DMS53 (cell line): ENCODE data around the gene TCFL5.

Source experiments
- DNase-seq: peaks from one replicate; lab custom pipeline; 2025; lab: John Stamatoyannopoulos, UW

TCFL5 gene

GRCh38 chr20:62834967-62835730 is 26.5 kb downstream of the TCFL5 start:
- no peak for DNase-seq

- DNase-seq, result no peak
Observed at GRCh38 chr20:62832951-62833391, 28.7 kb downstream of the TCFL5 start.

GRCh38 chr20:62832212-62832922 is 29.3 kb downstream of the TCFL5 start:
- peak; percentile 45 for DNase-seq

- no peak for DNase-seq
Observed at GRCh38 chr20:62831854-62832211, 29.8 kb downstream of the TCFL5 start.

GRCh38 chr20:62831361-62831788 is 30.2 kb downstream of the TCFL5 start:
- DNase-seq, result no peak

- DNase-seq, result no peak
Observed at GRCh38 chr20:62830821-62831220, 30.8 kb downstream of the TCFL5 start.

GRCh38 chr20:62830251-62830650 is 31.4 kb downstream of the TCFL5 start:
- DNase-seq, result no peak

- no peak for DNase-seq
Observed at GRCh38 chr20:62829231-62830230, 32.1 kb downstream of the TCFL5 start.

GRCh38 chr20:62828511-62829230 is 33.0 kb downstream of the TCFL5 start:
- no peak for DNase-seq

GRCh38 chr20:62828051-62828450 is 33.6 kb downstream of the TCFL5 start:
- no peak for DNase-seq

GRCh38 chr20:62827311-62828038 is 34.1 kb downstream of the TCFL5 start:
- DNase-seq, result peak; percentile 45

- no peak for DNase-seq
Observed at GRCh38 chr20:62826646-62827310, 34.8 kb downstream of the TCFL5 start.

GRCh38 chr20:62825986-62826645 is 35.5 kb downstream of the TCFL5 start:
- peak; percentile 29 for DNase-seq

- no peak for DNase-seq
Observed at GRCh38 chr20:62825333-62825985, 36.2 kb downstream of the TCFL5 start.

GRCh38 chr20:62824476-62825332 is 36.9 kb downstream of the TCFL5 start:
- peak; percentile 79 for DNase-seq

- DNase-seq, result no peak
Observed at GRCh38 chr20:62823688-62824475, 37.7 kb downstream of the TCFL5 start.
